ENCODE results near the gene MAP1B.

Gene MAP1B

GRCh38 chr5:72182686-72183085 lies 75.4 kb downstream of the MAP1B start:
- H3K4me3 ChIP-seq (ENCODE audit: low read depth, low read length), result no peak overlapping the region
- TF ChIP-seq CTCF (IDR thresholded peaks at IDR 0.05; ENCODE audit: insufficient read depth, low read depth, low read length, missing control alignments), result no peak
- no peak for DNase-seq (ENCODE audit: low read depth)

DNA sequence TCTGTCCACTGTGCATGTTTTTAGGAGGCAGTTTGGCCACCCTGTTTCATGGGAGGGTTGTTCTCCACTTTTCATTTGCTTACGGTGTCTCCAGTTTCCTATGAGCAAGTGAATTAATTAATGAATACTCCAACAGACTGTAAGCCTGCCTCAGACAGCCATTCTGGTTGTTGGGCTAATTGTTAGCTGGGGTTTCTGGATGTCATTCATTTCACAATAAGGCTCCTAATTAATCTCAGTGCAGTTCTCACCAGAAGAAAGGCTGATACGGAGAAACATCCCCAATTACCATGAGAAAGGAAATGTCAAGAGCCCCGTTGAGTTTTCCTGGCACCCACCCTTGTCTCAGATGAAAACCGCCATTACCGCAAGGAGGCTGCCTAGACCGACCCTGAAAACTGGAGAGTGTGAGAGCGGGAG lies 75.8 kb downstream of the MAP1B start:
- DNase-seq (ENCODE audit: low read depth), result no peak
- TF ChIP-seq CTCF (IDR thresholded peaks at IDR 0.05; ENCODE audit: insufficient read depth, low read depth, low read length, missing control alignments), result no peak
- no peak overlapping the region for H3K4me3 ChIP-seq (ENCODE audit: low read depth, low read length)

- no peak overlapping the region for H3K4me3 ChIP-seq (ENCODE audit: low read depth, low read length)
- no peak for TF ChIP-seq CTCF (IDR thresholded peaks at IDR 0.05; ENCODE audit: insufficient read depth, low read depth, low read length, missing control alignments)
- no peak for DNase-seq (ENCODE audit: low read depth)
Measured at GRCh38 chr5:72184408-72184807, 77.1 kb downstream of the MAP1B start.

GRCh38 chr5:72185496-72186329 lies 78.4 kb downstream of the MAP1B start:
- no peak overlapping the region for H3K4me3 ChIP-seq (ENCODE audit: low read depth, low read length)
- no peak for TF ChIP-seq CTCF (IDR thresholded peaks at IDR 0.05; ENCODE audit: insufficient read depth, low read depth, low read length, missing control alignments)
- DNase-seq (ENCODE audit: low read depth), result no peak

- no peak for DNase-seq (ENCODE audit: low read depth)
- no peak for TF ChIP-seq CTCF (IDR thresholded peaks at IDR 0.05; ENCODE audit: insufficient read depth, low read depth, low read length, missing control alignments)
- no peak overlapping the region for H3K4me3 ChIP-seq (ENCODE audit: low read depth, low read length)
Measured at GRCh38 chr5:72187388-72188075, 80.3 kb downstream of the MAP1B start.

- TF ChIP-seq CTCF (IDR thresholded peaks at IDR 0.05; ENCODE audit: insufficient read depth, low read depth, low read length, missing control alignments), result no peak
- no peak overlapping the region for H3K4me3 ChIP-seq (ENCODE audit: low read depth, low read length)
- DNase-seq (ENCODE audit: low read depth), result no peak
Measured at GRCh38 chr5:72188166-72188565, 80.9 kb downstream of the MAP1B start.
